H1 (cell line): Measurements from ENCODE around the gene PLXNA3. TPM values are rescaled to one million over a fixed set of nuclear protein-coding genes. Genes with fewer than 3 reads are reported as not detected.
"Not testable (repeated sequence)": the region's sequence is repeated elsewhere in the genome, so short reads cannot be mapped to it uniquely, and the experiment has no call there.

Source experiments
- CTCF ChIA-PET: fragments of 300-600 bp; sonication (Branson Sonifier 250); formaldehyde crosslinking; loops from one replicate; lab custom pipeline; 2021; ENCODE audit not compliant: partially characterized antibody; lab: Charles Lee
- POLR2A ChIA-PET: fragments of 300-600 bp; sonication (Branson Sonifier 250); formaldehyde crosslinking; loops from one replicate; lab custom pipeline; 2021; ENCODE audit warnings: inconsistent platforms; ENCODE audit not compliant: partially characterized antibody; lab: Charles Lee
- DNase-seq, 2 experiments: peaks; one replicate each; pipeline versions ENCODE4 v3.0.0 to v3.0.0-alpha.2; 2010 to 2022; ENCODE audit warnings: low spot score in 2 of 2, low read depth in 1 of 2, mixed read lengths in 1 of 2
- FAIRE-seq: peaks from 2 replicates; lab custom pipeline; 2011; peaks lifted over from hg19 to GRCh38; lab: Jason Lieb, UNC
- H2AFZ ChIP-seq: 2 replicates; pipeline ENCODE4 v1.8.1; 2012; ENCODE audit warnings: low read length, inconsistent platforms
- H2AK5ac ChIP-seq: 2 replicates; pipeline ENCODE4 v1.6.1; 2013; ENCODE audit warnings: low read depth, low read length
- H2BK120ac ChIP-seq: replicated peaks from 2 replicates; pipeline ENCODE3; 2013; ENCODE audit warnings: low read depth, low read length, inconsistent platforms
- H2BK12ac ChIP-seq: 2 replicates; pipeline ENCODE4 v1.6.1; 2013; ENCODE audit warnings: low read depth, low read length
- H2BK15ac ChIP-seq: 2 replicates; pipeline ENCODE4 v1.6.1; 2013; ENCODE audit warnings: low read length
- H2BK20ac ChIP-seq: 2 replicates; pipeline ENCODE4 v1.6.1; 2013; ENCODE audit warnings: low read length
- H2BK5ac ChIP-seq: 2 replicates; pipeline ENCODE4 v1.6.1; 2013; ENCODE audit warnings: low read depth, low read length
- H3K14ac ChIP-seq: 2 replicates; pipeline ENCODE4 v1.6.1; 2013; ENCODE audit warnings: inconsistent platforms; ENCODE audit not compliant: insufficient read length
- H3K18ac ChIP-seq: 2 replicates; pipeline ENCODE4 v1.6.1; 2013; ENCODE audit warnings: low read length; ENCODE audit errors: extremely low read depth
- H3K23ac ChIP-seq: 2 replicates; pipeline ENCODE4 v1.6.1; 2013; ENCODE audit warnings: inconsistent platforms; ENCODE audit not compliant: insufficient read length
- H3K23me2 ChIP-seq: 2 replicates; pipeline ENCODE4 v1.6.1; 2013; ENCODE audit warnings: low read depth, low read length
- H3K27ac ChIP-seq: 2 replicates; pipeline ENCODE4 v1.6.1; 2011; ENCODE audit warnings: low read depth, low read length, inconsistent platforms
- H3K27me3 ChIP-seq, 4 experiments: replicated peaks in 1 of 4; 1 replicate in 1 of 4; 2 replicates in 3 of 4; pipeline versions ENCODE4 v1.6.1 to v1.8.1; 2011 to 2013; ENCODE audit warnings: low read length in 3 of 4, mild to moderate bottlenecking in 3 of 4, inconsistent platforms in 2 of 4, mixed read lengths in 2 of 4, moderate library complexity in 1 of 4; ENCODE audit not compliant: control insufficient read depth in 3 of 4, insufficient read depth in 3 of 4; ENCODE audit errors: extremely low read depth in 1 of 4
- H3K36me3 ChIP-seq, 4 experiments: 2 replicates each; pipeline versions ENCODE4 v1.6.1 to v1.8.1; 2011 to 2013; ENCODE audit warnings: mild to moderate bottlenecking in 4 of 4, low read length in 3 of 4, moderate library complexity in 2 of 4, control low read depth in 1 of 4, inconsistent platforms in 1 of 4; ENCODE audit not compliant: insufficient read depth in 4 of 4, control insufficient read depth in 2 of 4
- H3K4ac ChIP-seq: replicated peaks from 2 replicates; pipeline ENCODE3; 2013; ENCODE audit warnings: low read length, low read depth, mixed read lengths, inconsistent platforms; ENCODE audit not compliant: insufficient read length
- H3K4me1 ChIP-seq, 4 experiments: replicated peaks in 1 of 4; 1 replicate in 1 of 4; 2 replicates in 3 of 4; pipeline versions ENCODE4 v1.6.1 to v1.8.1; 2011 to 2013; ENCODE audit warnings: low read length in 3 of 4, inconsistent platforms in 2 of 4, mixed read lengths in 1 of 4; ENCODE audit not compliant: insufficient read depth in 4 of 4, control insufficient read depth in 3 of 4
- H3K4me2 ChIP-seq, 2 experiments: 2 replicates each; pipeline versions ENCODE4 v1.6.1 to v1.8.1; 2011 to 2013; ENCODE audit warnings: low read depth in 2 of 2, low read length in 2 of 2, control low read depth in 1 of 2, inconsistent platforms in 1 of 2, mild to moderate bottlenecking in 1 of 2; ENCODE audit not compliant: insufficient read depth in 1 of 2
- H3K4me3 ChIP-seq, 4 experiments: fragments of 200-600, 300-600 bp in 1 of 4; sonication (generic), shearing (Covaris generic), sonication (Bioruptor Twin) in 1 of 4; 2 replicates each; pipeline versions ENCODE4 v1.5.1 to v1.8.1; 2011 to 2016; ENCODE audit warnings: low read length in 4 of 4, low read depth in 3 of 4, control low read depth in 2 of 4, inconsistent platforms in 2 of 4, mild to moderate bottlenecking in 2 of 4, mixed read lengths in 1 of 4, moderate library complexity in 1 of 4; ENCODE audit not compliant: insufficient read depth in 2 of 4; ENCODE audit errors: extremely low read depth in 1 of 4
- H3K56ac ChIP-seq: replicated peaks from 2 replicates; pipeline ENCODE3; 2013; ENCODE audit warnings: low read depth, mild to moderate bottlenecking, mixed read lengths, low read length, inconsistent platforms; ENCODE audit not compliant: insufficient read length
- H3K79me1 ChIP-seq: 2 replicates; pipeline ENCODE4 v1.6.1; 2013; ENCODE audit warnings: low read depth, low read length, control low read depth
- H3K79me2 ChIP-seq, 2 experiments: 2 replicates each; pipeline versions ENCODE4 v1.6.1 to v1.8.1; 2012 to 2013; ENCODE audit warnings: low read length in 2 of 2, mild to moderate bottlenecking in 2 of 2, inconsistent platforms in 1 of 2; ENCODE audit not compliant: insufficient read depth in 2 of 2, control insufficient read depth in 1 of 2
- H3K9ac ChIP-seq, 4 experiments: replicated peaks in 1 of 4; 1 replicate in 1 of 4; 2 replicates in 3 of 4; pipeline versions ENCODE4 v1.6.1 to v1.8.1; 2011 to 2013; ENCODE audit warnings: low read depth in 3 of 4, low read length in 3 of 4, control low read depth in 2 of 4, mild to moderate bottlenecking in 2 of 4, moderate library complexity in 2 of 4, inconsistent platforms in 1 of 4; ENCODE audit errors: extremely low read depth in 1 of 4
- H3K9me3 ChIP-seq, 2 experiments: 2 replicates each; pipeline versions ENCODE4 v1.6.1 to v1.8.1; 2012 to 2013; ENCODE audit warnings: mild to moderate bottlenecking in 2 of 2, moderate library complexity in 2 of 2, control low read depth in 1 of 2, inconsistent platforms in 1 of 2, low read depth in 1 of 2, low read length in 1 of 2, mixed read lengths in 1 of 2; ENCODE audit not compliant: insufficient read depth in 2 of 2
- H4K20me1 ChIP-seq, 2 experiments: replicated peaks in 1 of 2; 2 replicates each; pipeline versions ENCODE3 to v1.8.1; 2011 to 2013; ENCODE audit warnings: inconsistent platforms in 2 of 2, low read length in 2 of 2, mild to moderate bottlenecking in 1 of 2; ENCODE audit not compliant: insufficient read depth in 2 of 2, control insufficient read depth in 1 of 2
- H4K5ac ChIP-seq: 2 replicates; pipeline ENCODE4 v1.6.1; 2013; ENCODE audit warnings: low read length, low read depth, mixed read lengths, inconsistent platforms; ENCODE audit not compliant: insufficient read length
- H4K8ac ChIP-seq: 2 replicates; pipeline ENCODE4 v1.8.0; 2013; ENCODE audit warnings: mild to moderate bottlenecking, moderate library complexity, low read length, inconsistent platforms; ENCODE audit not compliant: insufficient read depth; ENCODE audit errors: extremely low read depth
- H4K91ac ChIP-seq: replicated peaks from 2 replicates; pipeline ENCODE3; 2013; ENCODE audit warnings: low read length, mixed read lengths, inconsistent platforms; ENCODE audit not compliant: insufficient read length
- JUND ChIP-seq: IDR thresholded peaks from 2 replicates; pipeline ENCODE4 v1.6.1; 2011; ENCODE audit warnings: mild to moderate bottlenecking, improper control_type of control experiment, low read length
- TCF12 ChIP-seq: IDR thresholded peaks from 2 replicates; pipeline ENCODE4 v1.6.1; 2011; ENCODE audit warnings: low read depth, mild to moderate bottlenecking, low read length
- WGBS, 2 experiments: shearing (Covaris generic) in 1 of 2; methylation state at CpG; one replicate each; pipeline versions ENCODE4 v1.1.6 to v1.1.7; 2013 to 2015; ENCODE audit warnings: low lambda C conversion rate in 2 of 2, mixed read lengths in 2 of 2, inconsistent platforms in 1 of 2, low coverage in 1 of 2, missing lambda C conversion rate in 1 of 2; ENCODE audit not compliant: insufficient replicate concordance in 2 of 2, insufficient coverage in 1 of 2, insufficient read length in 1 of 2; ENCODE audit errors: extremely low coverage in 1 of 2, missing lambda C conversion rate in 1 of 2; 5-methylcytosine and 5-hydroxymethylcytosine counted together
- polyA plus RNA-seq, 7 experiments: library from polyadenylated mRNA; depleted of rRNA in 3 of 7; stranded (reverse) in 5 of 7; unstranded in 2 of 7; fragments of >200 nt in 5 of 7; fragments of 200-250 nt in 2 of 7; gene quantifications; 1 replicate in 5 of 7; 2 replicates in 1 of 7; 4 replicates in 1 of 7; pipeline versions ENCODE4 v1.2.1 to v1.2.3, GENCODE V29; 2011 to 2013; ENCODE audit warnings: missing spikeins in 2 of 7, mixed read lengths in 2 of 7
- total RNA-seq: library from RNA; stranded (reverse); fragmentation: NEBNext Ultra II Directional; extraction: Animal tissue kit (Norgen Biotek cat#: 25700); gene quantifications from 2 replicates; pipeline ENCODE4 v1.2.1, GENCODE V29; 2021
- TF ChIP-seq, protein P1 (sequence below), 3 experiments: IDR thresholded peaks; 1 replicate in 2 of 3; 2 replicates in 1 of 3; pipeline versions ENCODE4 v1.5.1 to v1.6.1; 2011; ENCODE audit warnings: low read length in 3 of 3, mild to moderate bottlenecking in 3 of 3, inconsistent platforms in 2 of 3, low read depth in 1 of 3, moderate library complexity in 1 of 3; ENCODE audit not compliant: insufficient read depth in 1 of 3; ENCODE audit errors: control extremely low read depth in 1 of 3

The PLXNA3 gene
- total and polyA plus RNA-seq, 2 of the 8 experiments (the other 6 are each of a cell fraction or from before 2014, with no cell fraction given), result 10.7 to 18.2 TPM

DNA sequence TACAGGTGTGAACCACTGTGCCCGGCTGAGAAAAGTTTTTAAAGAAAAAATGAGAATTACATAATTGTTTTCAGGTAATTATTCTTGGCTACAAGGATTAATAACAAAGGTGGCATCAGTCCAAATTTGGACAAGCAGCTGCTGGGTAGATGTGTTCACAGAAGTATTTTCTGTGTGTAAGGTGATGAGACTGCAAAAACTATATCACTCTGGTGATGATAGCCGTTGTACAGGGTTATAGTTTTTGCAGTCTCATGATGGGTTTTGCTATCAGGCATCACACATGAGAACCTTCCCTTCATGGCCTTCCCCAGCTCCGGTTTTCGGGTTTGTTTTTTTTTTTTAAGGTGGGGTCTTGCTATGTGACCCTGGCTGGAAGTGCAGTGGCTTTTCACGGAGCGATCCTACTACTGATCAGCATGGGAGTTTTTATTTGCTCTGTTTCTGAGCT lies 37.4 kb downstream of the PLXNA3 start (continued):
- TF ChIP-seq, protein P1, sequence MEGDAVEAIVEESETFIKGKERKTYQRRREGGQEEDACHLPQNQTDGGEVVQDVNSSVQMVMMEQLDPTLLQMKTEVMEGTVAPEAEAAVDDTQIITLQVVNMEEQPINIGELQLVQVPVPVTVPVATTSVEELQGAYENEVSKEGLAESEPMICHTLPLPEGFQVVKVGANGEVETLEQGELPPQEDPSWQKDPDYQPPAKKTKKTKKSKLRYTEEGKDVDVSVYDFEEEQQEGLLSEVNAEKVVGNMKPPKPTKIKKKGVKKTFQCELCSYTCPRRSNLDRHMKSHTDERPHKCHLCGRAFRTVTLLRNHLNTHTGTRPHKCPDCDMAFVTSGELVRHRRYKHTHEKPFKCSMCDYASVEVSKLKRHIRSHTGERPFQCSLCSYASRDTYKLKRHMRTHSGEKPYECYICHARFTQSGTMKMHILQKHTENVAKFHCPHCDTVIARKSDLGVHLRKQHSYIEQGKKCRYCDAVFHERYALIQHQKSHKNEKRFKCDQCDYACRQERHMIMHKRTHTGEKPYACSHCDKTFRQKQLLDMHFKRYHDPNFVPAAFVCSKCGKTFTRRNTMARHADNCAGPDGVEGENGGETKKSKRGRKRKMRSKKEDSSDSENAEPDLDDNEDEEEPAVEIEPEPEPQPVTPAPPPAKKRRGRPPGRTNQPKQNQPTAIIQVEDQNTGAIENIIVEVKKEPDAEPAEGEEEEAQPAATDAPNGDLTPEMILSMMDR (IDR thresholded peaks at IDR 0.05; ENCODE audit: control extremely low read depth in 1 of 3, insufficient read depth in 1 of 3, low read depth in 1 of 3, low read length in 3 of 3), result no peak
- TF ChIP-seq TCF12 (no peak), JUND (no peak)

GRCh38 chrX:154496591-154497137 lies 38.6 kb downstream of the PLXNA3 start:
- H3K9me3 ChIP-seq, CTCF ChIA-PET, H2BK5ac ChIP-seq, H3K4me2 ChIP-seq, H2AFZ ChIP-seq, H4K5ac ChIP-seq, H3K4me3 ChIP-seq, H4K8ac ChIP-seq, FAIRE-seq, DNase-seq, H2BK120ac ChIP-seq, H3K23ac ChIP-seq, H3K4me1 ChIP-seq, H3K4ac ChIP-seq, H2BK20ac ChIP-seq, H3K79me2 ChIP-seq, H3K18ac ChIP-seq, H3K56ac ChIP-seq, H2BK15ac ChIP-seq, H2AK5ac ChIP-seq, H3K36me3 ChIP-seq, H4K20me1 ChIP-seq, POLR2A ChIA-PET, H4K91ac ChIP-seq, H3K23me2 ChIP-seq, H3K79me1 ChIP-seq, H3K9ac ChIP-seq, H3K27me3 ChIP-seq, H3K14ac ChIP-seq, H2BK12ac ChIP-seq, H3K27ac ChIP-seq: not testable (repeated sequence)
- 81% methylated on average over 3 of the region's 4 CpGs; no CpG with 5 or more reads in 1 of the 2 experiments for WGBS, 2 experiments
